Suprapubic skin (tissue), 4 donors: ENCODE results near the gene BANP.

Source experiments
- CTCF ChIP-seq, 2 donors: fragments of 200-600 bp in 1 of 2; fragments of 450-650 bp in 1 of 2; sonication (generic) in 1 of 2; IDR thresholded peaks; one replicate each; pipeline ENCODE4 v1.5.1; 2016 to 2019; ENCODE audit warnings: antibody characterized with exemption in 2 of 2, mild to moderate bottlenecking in 1 of 2, moderate library complexity in 1 of 2
- EP300 ChIP-seq: sonication (generic); formaldehyde crosslinking; IDR thresholded peaks from one replicate; pipeline ENCODE4 v1.6.1; 2017; ENCODE audit warnings: antibody characterized with exemption
- POLR2A ChIP-seq, 2 donors: fragments of 450-650 bp; IDR thresholded peaks; one replicate each; pipeline ENCODE4 v1.6.1; 2017; ENCODE audit warnings: antibody characterized with exemption in 2 of 2, mild to moderate bottlenecking in 2 of 2, moderate library complexity in 2 of 2
- POLR2AphosphoS5 ChIP-seq, 3 donors: sonication (generic); formaldehyde crosslinking; IDR thresholded peaks; one replicate each; pipeline ENCODE4 v1.6.1; 2017; ENCODE audit warnings: antibody characterized with exemption in 3 of 3

DNA sequence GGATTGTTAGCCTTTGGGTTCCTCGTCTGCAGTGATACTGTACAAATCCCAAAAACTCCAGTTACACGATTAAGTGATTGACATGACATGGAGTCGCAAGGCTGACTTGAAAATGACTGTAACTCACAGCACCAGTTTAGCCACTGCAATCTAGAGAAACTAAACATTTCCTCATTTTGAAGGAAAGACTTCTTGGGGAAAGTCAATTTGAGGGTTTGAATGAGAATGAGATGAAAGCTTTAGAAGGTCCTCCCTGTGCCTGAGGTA, 4.8 kb downstream of the BANP start:
- TF ChIP-seq CTCF (IDR thresholded peaks at IDR 0.05) (no peak), POLR2A (IDR thresholded peaks at IDR 0.05) (no peak), EP300 (no peak), POLR2AphosphoS5 (IDR thresholded peaks at IDR 0.05) (no peak)
